ENCODE results near the gene LIF. TPM values are rescaled to one million over a fixed set of nuclear protein-coding genes. Genes with fewer than 3 reads are reported as not detected.

The LIF gene
- polyA plus RNA-seq, 3 donors = 0.60 to 117 (median 4.5) TPM

Other genes with a start within 250 kb of the LIF start
- under 1 TPM in 2 of 3 donors, not detected in 1; 0.03 to 0.22 TPM for gene HORMAD2, start 166.3 kb downstream of the LIF start, polyA plus RNA-seq
- 10 to 100 TPM in 1 of 3 donors, 1 to 10 TPM in 1, under 1 TPM in 1; 0.45 to 14.7 (median 7.7) TPM for gene OSM, start 20.1 kb upstream of the LIF start, polyA plus RNA-seq
- 10 to 100 TPM in 2 of 3 donors, 1 to 10 TPM in 1; 8.7 to 27.3 (median 19.3) TPM for gene CASTOR1, start 42.7 kb upstream of the LIF start, polyA plus RNA-seq
- 10 to 100 TPM; 10.8 to 33.3 (median 17.8) TPM for gene TBC1D10A, start 80.2 kb upstream of the LIF start, polyA plus RNA-seq
- 10 to 100 TPM; 22.8 to 34.7 (median 24.9) TPM for gene SF3A1, start 110.1 kb upstream of the LIF start, polyA plus RNA-seq
- gene CCDC157, start 110.2 kb upstream of the LIF start, polyA plus RNA-seq = 1 to 10 TPM; 1.3 to 1.5 (median 1.5) TPM
- 10 to 100 TPM in 2 of 3 donors, 1 to 10 TPM in 1; 6.7 to 11.2 (median 11.1) TPM for gene RNF215, start 140.7 kb upstream of the LIF start, polyA plus RNA-seq
- 1 to 10 TPM; 2.7 to 3.8 (median 3.6) TPM for gene SEC14L2, start 150.3 kb upstream of the LIF start, polyA plus RNA-seq
- 10 to 100 TPM; 12.7 to 20.4 (median 20.4) TPM for gene MTFP1, start 179.0 kb upstream of the LIF start, polyA plus RNA-seq
- gene SEC14L3, start 225.3 kb upstream of the LIF start, polyA plus RNA-seq = not detected